Adipocyte (in vitro differentiated cells): ENCODE data around the gene ELMO2.

Experiments used
- DNase-seq: peaks from one replicate; pipeline ENCODE4 v3.0.0-alpha.2; 2015; ENCODE audit warnings: low read depth
- H3K27me3 ChIP-seq: replicated peaks from 2 replicates; pipeline ENCODE4 v1.7.0; 2013; ENCODE audit warnings: mild to moderate bottlenecking, low read length, moderate library complexity; ENCODE audit not compliant: control insufficient read depth, insufficient read depth
- H3K36me3 ChIP-seq: 2 replicates; pipeline ENCODE4 v1.7.0; 2013; ENCODE audit warnings: low read length, mild to moderate bottlenecking, moderate library complexity; ENCODE audit not compliant: control insufficient read depth, insufficient read depth, severe bottlenecking
- H3K4me1 ChIP-seq: 2 replicates; pipeline ENCODE4 v1.7.0; 2013; ENCODE audit warnings: mild to moderate bottlenecking, low read length, moderate library complexity; ENCODE audit not compliant: control insufficient read depth, insufficient read depth
- H3K4me3 ChIP-seq: 2 replicates; pipeline ENCODE4 v1.7.0; 2013; ENCODE audit warnings: mild to moderate bottlenecking, low read length, moderate library complexity
- H3K9ac ChIP-seq: 2 replicates; pipeline ENCODE4 v1.7.0; 2013; ENCODE audit warnings: mild to moderate bottlenecking, low read length, moderate library complexity
- H3K9me3 ChIP-seq: 2 replicates; pipeline ENCODE4 v1.7.0; 2013; ENCODE audit warnings: mild to moderate bottlenecking, low read length, moderate library complexity; ENCODE audit not compliant: control insufficient read depth

ELMO2 gene

GRCh38 chr20:46355778-46356177 is 50.6 kb downstream of the ELMO2 start:
- Histone ChIP-seq H3K27me3 (no peaks in the 10 kb centered on the region), H3K4me3 (no peak overlapping the region), H3K4me1 (peaks cover 31% of the 10 kb centered on the region), H3K9ac (no peak overlapping the region), H3K9me3 (no peaks in the 10 kb centered on the region), H3K36me3 (peaks cover 43% of the 10 kb centered on the region)
- DNase-seq: no peak

GRCh38 chr20:46354920-46355654 is 51.3 kb downstream of the ELMO2 start:
- H3K9ac ChIP-seq: no peak overlapping the region
- peaks cover 37% of the 10 kb centered on the region for H3K4me1 ChIP-seq
- peaks cover 43% of the 10 kb centered on the region for H3K36me3 ChIP-seq

GRCh38 chr20:46354207-46354555 is 52.2 kb downstream of the ELMO2 start:
- no peaks in the 10 kb centered on the region for H3K9me3 ChIP-seq
- peaks cover 43% of the 10 kb centered on the region for H3K36me3 ChIP-seq
- no peaks in the 10 kb centered on the region for H3K27me3 ChIP-seq
- no peak for DNase-seq
- H3K4me1 ChIP-seq: peaks cover 38% of the 10 kb centered on the region
- no peak overlapping the region for H3K9ac ChIP-seq
- H3K4me3 ChIP-seq: no peak overlapping the region

More at GRCh38 chr20:46354920-46355654, 51.3 kb downstream of the ELMO2 start:
- Histone ChIP-seq H3K27me3 (no peaks in the 10 kb centered on the region), H3K9me3 (no peaks in the 10 kb centered on the region), H3K4me3 (no peak overlapping the region)
- DNase-seq: no peak

- no peak overlapping the region for H3K9ac ChIP-seq
- H3K4me3 ChIP-seq: no peak overlapping the region
- peaks cover 38% of the 10 kb centered on the region for H3K4me1 ChIP-seq
- peaks cover 43% of the 10 kb centered on the region for H3K36me3 ChIP-seq
- no peaks in the 10 kb centered on the region for H3K27me3 ChIP-seq
- H3K9me3 ChIP-seq: no peaks in the 10 kb centered on the region
- DNase-seq: no peak
Measured at GRCh38 chr20:46353500-46354206, 52.8 kb downstream of the ELMO2 start.

- Histone ChIP-seq H3K9ac (no peak overlapping the region), H3K27me3 (no peaks in the 10 kb centered on the region), H3K36me3 (peaks cover 43% of the 10 kb centered on the region), H3K4me1 (peaks cover 39% of the 10 kb centered on the region), H3K4me3 (no peak overlapping the region), H3K9me3 (no peaks in the 10 kb centered on the region)
- DNase-seq: no peak
Measured at GRCh38 chr20:46352370-46352938, 54.0 kb downstream of the ELMO2 start.

GRCh38 chr20:46351357-46352058 is 54.9 kb downstream of the ELMO2 start:
- peak overlapping the region; percentile 47 for H3K9ac ChIP-seq
- H3K36me3 ChIP-seq: peaks cover 43% of the 10 kb centered on the region
- no peaks in the 10 kb centered on the region for H3K9me3 ChIP-seq
- no peak overlapping the region for H3K4me3 ChIP-seq
- peaks cover 30% of the 10 kb centered on the region for H3K4me1 ChIP-seq
- no peak for DNase-seq
- no peaks in the 10 kb centered on the region for H3K27me3 ChIP-seq

- DNase-seq: no peak
- no peaks in the 10 kb centered on the region for H3K9me3 ChIP-seq
- H3K4me1 ChIP-seq: peaks cover 28% of the 10 kb centered on the region
Measured at GRCh38 chr20:46350986-46351267, 55.5 kb downstream of the ELMO2 start.

GRCh38 chr20:46350201-46350985 is 56.0 kb downstream of the ELMO2 start:
- Histone ChIP-seq H3K27me3 (no peaks in the 10 kb centered on the region), H3K4me3 (no peak overlapping the region), H3K9ac (peak overlapping the region; percentile 47), H3K9me3 (no peaks in the 10 kb centered on the region), H3K4me1 (peaks cover 28% of the 10 kb centered on the region), H3K36me3 (peaks cover 33% of the 10 kb centered on the region)
- DNase-seq: peak; percentile 80

More at GRCh38 chr20:46350986-46351267, 55.5 kb downstream of the ELMO2 start:
- no peaks in the 10 kb centered on the region for H3K27me3 ChIP-seq
- H3K4me3 ChIP-seq: no peak overlapping the region
- peaks cover 37% of the 10 kb centered on the region for H3K36me3 ChIP-seq
- H3K9ac ChIP-seq: peak overlapping the region; percentile 47

GRCh38 chr20:46349742-46350056 is 56.7 kb downstream of the ELMO2 start:
- Histone ChIP-seq H3K9me3 (no peaks in the 10 kb centered on the region), H3K4me3 (no peak overlapping the region), H3K4me1 (peaks cover 28% of the 10 kb centered on the region), H3K27me3 (no peaks in the 10 kb centered on the region), H3K36me3 (peaks cover 27% of the 10 kb centered on the region), H3K9ac (peak overlapping the region; percentile 47)
- no peak for DNase-seq

- peak overlapping the region; percentile 47 for H3K9ac ChIP-seq
- H3K27me3 ChIP-seq: peaks cover 2% of the 10 kb centered on the region
- H3K9me3 ChIP-seq: no peaks in the 10 kb centered on the region
- H3K36me3 ChIP-seq: peaks cover 22% of the 10 kb centered on the region
- peak; percentile 78 for DNase-seq
- peaks cover 28% of the 10 kb centered on the region for H3K4me1 ChIP-seq
- no peak overlapping the region for H3K4me3 ChIP-seq
Measured at GRCh38 chr20:46349035-46349741, 57.2 kb downstream of the ELMO2 start.
